ENCODE measurements around the gene SALL4. TPM values are rescaled to one million over a fixed set of nuclear protein-coding genes. Genes with fewer than 3 reads are reported as not detected.

Gene SALL4
- total and polyA plus RNA-seq, 2 of the 8 experiments (the other 6 are each of a cell fraction or from before 2014, with no cell fraction given) = 108 to 235 TPM

DNA sequence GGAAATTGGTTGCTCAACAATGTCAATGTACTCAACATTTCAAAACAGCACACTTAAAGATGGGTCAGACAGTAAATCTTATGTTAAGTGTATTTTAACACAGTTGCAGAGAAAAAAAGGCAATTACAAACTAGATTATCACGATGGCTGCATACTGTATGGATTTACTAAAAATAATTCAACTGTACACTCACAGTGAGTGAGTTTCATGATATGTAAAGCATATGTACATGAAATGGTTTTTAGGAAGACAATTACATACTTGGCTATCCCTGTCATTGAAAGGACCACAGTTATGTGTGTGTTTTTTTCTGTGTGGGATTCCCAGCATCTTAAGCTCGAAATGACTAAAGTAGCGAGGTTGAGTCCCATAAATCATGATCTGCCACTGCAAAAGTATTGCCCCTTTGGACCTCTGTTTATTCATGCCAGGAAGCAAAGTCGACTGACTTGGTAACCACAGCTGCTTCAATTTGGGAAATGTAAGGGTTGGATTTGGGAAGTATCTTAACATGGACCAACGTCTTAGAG lies 5.5 kb upstream of the SALL4 start (continued):
- TF ChIP-seq NRF1 (IDR thresholded peaks at IDR 0.05; ENCODE audit: low read depth, low read length) (no peak), TEAD4 (IDR thresholded peaks at IDR 0.05; ENCODE audit: low read depth, low read length) (no peak)
